ENCODE results near the gene LARGE1.

DNA sequence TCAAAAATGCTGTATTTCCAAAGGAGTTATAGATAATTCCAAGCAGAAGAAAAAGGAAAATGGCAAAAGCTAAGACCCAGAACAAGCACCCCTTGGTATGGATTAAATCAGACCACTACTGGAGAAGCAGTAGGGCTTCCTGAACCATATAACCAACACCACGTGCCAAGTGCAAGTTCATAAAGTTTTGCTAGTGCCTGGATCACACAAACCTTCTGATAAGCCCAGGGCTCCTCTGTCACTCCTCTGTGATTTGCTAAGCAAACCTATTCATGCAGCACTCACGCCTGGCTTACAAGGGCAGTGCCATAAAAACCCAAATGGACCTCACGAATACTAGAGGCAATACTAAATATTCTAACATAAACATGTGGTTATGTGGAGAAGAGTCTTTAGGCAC is 13.3 kb downstream of the LARGE1 start:
- TF ChIP-seq, protein P1, sequence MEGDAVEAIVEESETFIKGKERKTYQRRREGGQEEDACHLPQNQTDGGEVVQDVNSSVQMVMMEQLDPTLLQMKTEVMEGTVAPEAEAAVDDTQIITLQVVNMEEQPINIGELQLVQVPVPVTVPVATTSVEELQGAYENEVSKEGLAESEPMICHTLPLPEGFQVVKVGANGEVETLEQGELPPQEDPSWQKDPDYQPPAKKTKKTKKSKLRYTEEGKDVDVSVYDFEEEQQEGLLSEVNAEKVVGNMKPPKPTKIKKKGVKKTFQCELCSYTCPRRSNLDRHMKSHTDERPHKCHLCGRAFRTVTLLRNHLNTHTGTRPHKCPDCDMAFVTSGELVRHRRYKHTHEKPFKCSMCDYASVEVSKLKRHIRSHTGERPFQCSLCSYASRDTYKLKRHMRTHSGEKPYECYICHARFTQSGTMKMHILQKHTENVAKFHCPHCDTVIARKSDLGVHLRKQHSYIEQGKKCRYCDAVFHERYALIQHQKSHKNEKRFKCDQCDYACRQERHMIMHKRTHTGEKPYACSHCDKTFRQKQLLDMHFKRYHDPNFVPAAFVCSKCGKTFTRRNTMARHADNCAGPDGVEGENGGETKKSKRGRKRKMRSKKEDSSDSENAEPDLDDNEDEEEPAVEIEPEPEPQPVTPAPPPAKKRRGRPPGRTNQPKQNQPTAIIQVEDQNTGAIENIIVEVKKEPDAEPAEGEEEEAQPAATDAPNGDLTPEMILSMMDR (IDR thresholded peaks at IDR 0.05): no peak
- no peak for TF ChIP-seq POLR2A (IDR thresholded peaks at IDR 0.05)

Data from body of pancreas (tissue), 4 donors.